Fibroblast of lung (primary cell): ENCODE measurements around the gene CASP7. TPM values are rescaled to one million over a fixed set of nuclear protein-coding genes. Genes with fewer than 3 reads are reported as not detected.
A peak's percentile ranks its signal among the peaks of the same experiment; 100 is the strongest.

Experiments
- DNase-seq, 2 donors: peaks; one replicate each; pipeline versions ENCODE4 v3.0.0 to v3.0.0-alpha.2; 2010; ENCODE audit warnings: low read depth in 2 of 2
- H2AFZ ChIP-seq: 2 replicates; pipeline ENCODE4 v1.5.1; 2012; ENCODE audit warnings: low read length, control low read depth, inconsistent platforms
- H3K27ac ChIP-seq: 2 replicates; pipeline ENCODE4 v1.5.1; 2011; ENCODE audit warnings: low read length, control low read depth; ENCODE audit not compliant: insufficient read depth
- H3K27me3 ChIP-seq: 2 replicates; pipeline ENCODE4 v1.5.1; 2011; ENCODE audit warnings: mild to moderate bottlenecking, low read length; ENCODE audit not compliant: control insufficient read depth, insufficient read depth
- H3K36me3 ChIP-seq: 2 replicates; pipeline ENCODE4 v1.5.1; 2011; ENCODE audit warnings: low read length; ENCODE audit not compliant: control insufficient read depth, insufficient read depth
- H3K4me1 ChIP-seq: 2 replicates; pipeline ENCODE4 v1.5.1; 2011; ENCODE audit warnings: low read length; ENCODE audit not compliant: control insufficient read depth, insufficient read depth; ENCODE audit errors: extremely low read depth
- H3K4me2 ChIP-seq: 2 replicates; pipeline ENCODE4 v1.5.1; 2011; ENCODE audit warnings: low read length, control low read depth; ENCODE audit not compliant: insufficient read depth; ENCODE audit errors: extremely low read depth
- H3K4me3 ChIP-seq, 4 experiments: fragments of 200-600 bp in 1 of 4; sonication (generic) in 1 of 4; replicated peaks in 1 of 4; 2 replicates each; pipeline ENCODE4 v1.5.1; 2011 to 2016; ENCODE audit warnings: low read length in 4 of 4, low read depth in 3 of 4, mild to moderate bottlenecking in 3 of 4, control low read depth in 2 of 4, inconsistent platforms in 1 of 4, mixed read lengths in 1 of 4; ENCODE audit not compliant: insufficient read depth in 1 of 4; ENCODE audit errors: control extremely low read depth in 1 of 4
- H3K79me2 ChIP-seq: 2 replicates; pipeline ENCODE4 v1.5.1; 2012; ENCODE audit warnings: mild to moderate bottlenecking, low read length, inconsistent platforms; ENCODE audit not compliant: control insufficient read depth, insufficient read depth
- H3K9ac ChIP-seq: 2 replicates; pipeline ENCODE4 v1.5.1; 2011; ENCODE audit warnings: mild to moderate bottlenecking, low read length, control low read depth; ENCODE audit not compliant: insufficient read depth
- H3K9me3 ChIP-seq: 2 replicates; pipeline ENCODE4 v1.5.1; 2012; ENCODE audit warnings: low read depth, low read length; ENCODE audit not compliant: control insufficient read depth, insufficient read depth
- H4K20me1 ChIP-seq: 2 replicates; pipeline ENCODE4 v1.5.1; 2011; ENCODE audit warnings: low read length; ENCODE audit not compliant: control insufficient read depth, insufficient read depth; ENCODE audit errors: extremely low read depth
- EZH2 ChIP-seq: IDR thresholded peaks from 2 replicates; pipeline ENCODE4 v1.5.1; 2012; ENCODE audit warnings: low read length, control low read depth, mild to moderate bottlenecking; ENCODE audit errors: missing control alignments
- polyA plus RNA-seq, 2 donors: library from polyadenylated mRNA; depleted of rRNA in 1 of 2; stranded (reverse) in 1 of 2; unstranded in 1 of 2; fragments of >200 nt; gene quantifications; 2 replicates each; pipeline ENCODE4 v1.2.1, GENCODE V29; 2011 to 2012; ENCODE audit warnings: missing spikeins in 1 of 2
- total RNA-seq: library from RNA; depleted of rRNA; stranded (reverse); fragments of >200 nt; gene quantifications from 2 replicates; pipeline ENCODE4 v1.2.1, GENCODE V29; 2014
- TF ChIP-seq, protein P1 (sequence below), 2 donors: IDR thresholded peaks in 1 of 2; conservative IDR thresholded peaks in 1 of 2; 1 replicate in 1 of 2; 2 replicates in 1 of 2; pipeline ENCODE4 v1.5.1; 2011 to 2012; ENCODE audit warnings: low read length in 2 of 2, control low read depth in 1 of 2, inconsistent platforms in 1 of 2, low read depth in 1 of 2, mild to moderate bottlenecking in 1 of 2

CASP7 gene
- total and polyA plus RNA-seq, 2 donors (not counting 1 experiment from before 2014, with no cell fraction given), result 27.0 to 28.9 TPM

DNA sequence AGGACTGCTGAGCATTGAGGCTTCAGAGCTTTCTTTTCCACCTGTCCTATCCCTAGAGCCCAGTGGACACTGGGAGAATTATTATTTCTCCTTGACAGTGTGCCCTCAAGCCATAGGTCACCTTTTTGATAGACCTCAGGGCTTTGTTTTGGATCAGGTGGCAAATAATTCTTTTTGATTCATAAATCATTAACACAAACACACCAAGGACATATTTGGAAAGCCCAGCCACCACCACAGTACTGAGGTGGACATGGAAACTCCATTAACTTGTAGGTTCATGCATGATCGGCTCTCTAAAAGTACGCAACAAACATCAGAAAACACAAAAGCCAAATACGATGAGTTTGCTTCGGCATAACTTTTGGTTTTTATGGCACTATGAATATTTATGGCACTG is 53.9 kb downstream of the CASP7 start:
- no peaks in the 10 kb centered on the region for H3K27me3 ChIP-seq
- no peak overlapping the region for H2AFZ ChIP-seq
- H3K27ac ChIP-seq, result no peak overlapping the region
- H4K20me1 ChIP-seq, result no peaks in the 10 kb centered on the region
- no peaks in the 10 kb centered on the region for H3K4me1 ChIP-seq
- H3K4me3 ChIP-seq, result no peak overlapping the region
- no peaks in the 10 kb centered on the region for H3K79me2 ChIP-seq
- no peak for DNase-seq
- no peaks in the 10 kb centered on the region for H3K9me3 ChIP-seq
- TF ChIP-seq EZH2, result no peak
- TF ChIP-seq, protein P1, sequence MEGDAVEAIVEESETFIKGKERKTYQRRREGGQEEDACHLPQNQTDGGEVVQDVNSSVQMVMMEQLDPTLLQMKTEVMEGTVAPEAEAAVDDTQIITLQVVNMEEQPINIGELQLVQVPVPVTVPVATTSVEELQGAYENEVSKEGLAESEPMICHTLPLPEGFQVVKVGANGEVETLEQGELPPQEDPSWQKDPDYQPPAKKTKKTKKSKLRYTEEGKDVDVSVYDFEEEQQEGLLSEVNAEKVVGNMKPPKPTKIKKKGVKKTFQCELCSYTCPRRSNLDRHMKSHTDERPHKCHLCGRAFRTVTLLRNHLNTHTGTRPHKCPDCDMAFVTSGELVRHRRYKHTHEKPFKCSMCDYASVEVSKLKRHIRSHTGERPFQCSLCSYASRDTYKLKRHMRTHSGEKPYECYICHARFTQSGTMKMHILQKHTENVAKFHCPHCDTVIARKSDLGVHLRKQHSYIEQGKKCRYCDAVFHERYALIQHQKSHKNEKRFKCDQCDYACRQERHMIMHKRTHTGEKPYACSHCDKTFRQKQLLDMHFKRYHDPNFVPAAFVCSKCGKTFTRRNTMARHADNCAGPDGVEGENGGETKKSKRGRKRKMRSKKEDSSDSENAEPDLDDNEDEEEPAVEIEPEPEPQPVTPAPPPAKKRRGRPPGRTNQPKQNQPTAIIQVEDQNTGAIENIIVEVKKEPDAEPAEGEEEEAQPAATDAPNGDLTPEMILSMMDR (conservative IDR thresholded peaks at IDR 0.05 in 1 of 2, IDR thresholded peaks at IDR 0.05 in 1 of 2; ENCODE audit: low read depth in 1 of 2, low read length in 2 of 2), result no peak
- H3K9ac ChIP-seq, result no peak overlapping the region
- peaks cover 2% of the 10 kb centered on the region for H3K36me3 ChIP-seq
- H3K4me2 ChIP-seq, result no peak overlapping the region

- H3K4me3 ChIP-seq, result no peak overlapping the region
- DNase-seq, result peak; percentile 4 to 6
- no peak overlapping the region for H3K4me2 ChIP-seq
- no peak overlapping the region for H3K27ac ChIP-seq
- H3K27me3 ChIP-seq, result no peaks in the 10 kb centered on the region
- H3K36me3 ChIP-seq, result no peaks in the 10 kb centered on the region
- no peaks in the 10 kb centered on the region for H3K4me1 ChIP-seq
- no peak overlapping the region for H2AFZ ChIP-seq
- H3K9me3 ChIP-seq, result no peaks in the 10 kb centered on the region
- no peaks in the 10 kb centered on the region for H4K20me1 ChIP-seq
- H3K79me2 ChIP-seq, result no peaks in the 10 kb centered on the region
- no peak for TF ChIP-seq EZH2
- TF ChIP-seq, protein P1 (conservative IDR thresholded peaks at IDR 0.05 in 1 of 2, IDR thresholded peaks at IDR 0.05 in 1 of 2; ENCODE audit: low read depth in 1 of 2, low read length in 2 of 2), result no peak
- H3K9ac ChIP-seq, result no peak overlapping the region
These were observed 56.2 kb downstream of the CASP7 start for GRCh38 chr10:113735913-113736312.

DNA sequence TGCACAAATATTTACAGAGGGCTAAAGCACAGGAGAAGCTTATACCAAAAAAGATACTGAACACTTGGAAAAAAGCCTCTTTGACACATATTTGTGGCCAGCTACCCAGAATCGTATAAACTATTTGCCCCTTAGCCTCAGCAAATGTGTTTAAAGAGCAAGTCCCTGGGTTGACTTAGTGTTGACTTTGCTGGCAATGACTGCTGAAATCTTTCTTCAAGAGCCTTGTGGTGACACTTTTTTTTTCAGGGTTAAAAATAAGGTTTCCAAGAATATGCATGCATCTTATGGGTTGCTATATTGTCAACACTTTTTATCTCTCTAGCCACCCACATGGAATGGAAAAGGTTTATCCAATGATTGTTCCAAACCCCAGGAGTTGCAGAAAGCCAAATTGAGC is 56.9 kb downstream of the CASP7 start:
- Histone ChIP-seq H3K4me1 (no peaks in the 10 kb centered on the region), H3K79me2 (no peaks in the 10 kb centered on the region), H3K4me2 (no peak overlapping the region), H4K20me1 (no peaks in the 10 kb centered on the region), H3K4me3 (no peak overlapping the region), H3K9me3 (no peaks in the 10 kb centered on the region), H3K9ac (no peak overlapping the region), H3K27ac (no peak overlapping the region), H2AFZ (no peak overlapping the region), H3K27me3 (no peaks in the 10 kb centered on the region), H3K36me3 (no peaks in the 10 kb centered on the region)
- TF ChIP-seq EZH2, result no peak
- TF ChIP-seq, protein P1 (conservative IDR thresholded peaks at IDR 0.05 in 1 of 2, IDR thresholded peaks at IDR 0.05 in 1 of 2; ENCODE audit: low read depth in 1 of 2, low read length in 2 of 2), result no peak
- DNase-seq, result peak; percentile 18 to 80
